EL (cell line): ENCODE results near the gene PMF1.
"Not testable (repeated sequence)": the region's sequence is repeated elsewhere in the genome, so short reads cannot be mapped to it uniquely, and the experiment has no call there.

Experiments used
- DNase-seq: peaks from one replicate; pipeline ENCODE4 v3.0.0-alpha.2; 2016

The PMF1 gene

DNA sequence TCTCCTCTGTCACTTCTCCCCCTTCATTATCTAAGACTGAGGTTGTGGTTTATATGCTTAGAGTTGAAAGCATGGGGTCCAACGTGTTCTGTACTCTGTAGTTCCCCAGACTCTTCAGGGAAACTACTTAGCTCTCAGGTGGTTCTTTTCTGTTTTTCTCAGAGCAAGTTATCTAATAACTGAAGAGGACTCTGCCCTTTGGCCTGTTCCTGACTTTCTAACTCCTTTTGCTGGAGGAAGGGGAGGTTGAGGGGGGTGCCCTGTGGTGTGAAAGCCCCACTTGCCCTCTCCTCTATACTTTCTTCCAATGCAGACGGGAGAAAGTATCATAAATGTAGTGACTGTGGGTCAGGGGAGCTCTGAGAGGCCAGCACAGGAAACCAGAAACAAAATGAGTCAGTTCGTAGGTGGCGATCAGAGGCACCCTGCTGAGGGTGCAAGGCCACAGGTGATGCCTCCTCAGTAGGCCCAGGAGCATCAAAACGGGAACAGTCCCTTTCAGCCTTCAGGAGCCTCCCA lies 13.9 kb upstream of the PMF1 start:
- no peak for DNase-seq

DNA sequence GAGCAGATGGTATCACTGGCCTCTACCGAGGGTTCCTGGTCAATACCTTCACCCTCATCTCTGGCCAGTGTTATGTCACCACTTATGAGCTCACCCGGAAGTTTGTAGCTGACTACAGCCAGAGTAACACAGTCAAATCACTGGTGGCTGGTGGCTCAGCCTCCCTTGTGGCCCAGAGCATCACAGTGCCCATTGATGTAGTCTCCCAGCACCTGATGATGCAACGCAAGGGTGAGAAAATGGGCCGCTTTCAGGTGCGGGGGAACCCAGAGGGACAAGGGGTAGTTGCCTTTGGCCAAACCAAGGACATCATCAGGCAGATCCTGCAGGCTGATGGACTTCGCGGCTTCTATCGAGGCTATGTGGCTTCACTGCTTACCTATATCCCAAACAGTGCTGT lies 12.8 kb upstream of the PMF1 start:
- DNase-seq, result no peak

DNA sequence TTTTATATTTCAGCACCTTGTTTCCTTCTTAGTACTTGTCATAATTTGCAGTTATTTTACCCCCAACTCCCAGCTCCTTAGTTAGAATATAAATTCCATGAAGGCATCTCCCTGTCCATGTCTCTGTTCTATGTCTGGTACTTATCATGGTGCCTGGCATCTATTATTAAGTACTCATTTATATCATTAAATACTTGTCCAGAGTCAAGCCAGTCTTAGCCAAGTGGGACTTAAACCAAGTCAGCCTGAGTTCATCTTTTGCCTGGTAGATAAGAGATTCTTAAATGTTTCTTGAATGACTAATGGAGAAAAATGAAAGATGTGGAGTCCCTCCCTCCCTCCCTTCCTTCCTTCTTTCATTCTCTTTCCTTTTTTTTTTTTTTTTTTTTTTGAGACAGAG lies 9.5 kb upstream of the PMF1 start:
- peak; percentile 72 for DNase-seq

DNA sequence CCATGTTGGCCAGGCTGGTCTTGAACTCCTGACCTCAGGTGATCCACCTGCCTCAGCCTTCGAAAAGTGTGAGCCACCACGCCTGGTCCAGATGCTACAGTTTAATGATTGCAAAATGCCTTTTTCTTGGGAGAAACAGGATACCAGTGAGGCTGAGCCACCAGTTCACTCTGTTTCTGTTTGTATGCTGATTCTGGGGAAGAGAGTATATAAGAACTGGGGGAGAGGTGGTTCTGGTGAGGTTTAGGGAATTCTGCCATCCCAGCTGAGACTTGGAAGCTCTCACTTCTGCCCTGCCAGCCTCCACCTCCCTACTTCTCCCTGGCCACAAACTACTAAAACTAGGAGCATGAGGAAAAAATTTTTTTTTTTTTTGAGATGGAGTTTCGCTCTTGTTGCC lies 8.1 kb upstream of the PMF1 start:
- DNase-seq, result no peak

GRCh38 chr1:156211243-156211642 lies 1.6 kb upstream of the PMF1 start:
- DNase-seq, result no peak

DNA sequence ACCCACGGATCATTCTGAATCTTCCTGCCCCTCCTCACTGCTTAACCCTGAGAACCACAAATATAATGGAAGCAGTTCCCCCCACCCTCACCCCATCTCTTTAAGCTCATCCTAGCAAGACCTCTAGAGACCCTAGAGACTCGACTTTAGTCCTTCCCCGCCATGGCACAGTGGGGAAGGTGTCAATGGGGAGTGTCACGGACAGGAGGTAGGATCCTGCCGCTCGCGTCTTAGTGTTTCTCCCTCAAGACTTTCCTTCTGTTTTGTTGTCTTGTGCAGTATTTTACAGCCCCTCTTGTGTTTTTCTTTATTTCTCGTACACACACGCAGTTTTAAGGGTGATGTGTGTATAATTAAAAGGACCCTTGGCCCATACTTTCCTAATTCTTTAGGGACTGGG lies 677 bp upstream of the PMF1 start:
- DNase-seq, result no peak

DNA sequence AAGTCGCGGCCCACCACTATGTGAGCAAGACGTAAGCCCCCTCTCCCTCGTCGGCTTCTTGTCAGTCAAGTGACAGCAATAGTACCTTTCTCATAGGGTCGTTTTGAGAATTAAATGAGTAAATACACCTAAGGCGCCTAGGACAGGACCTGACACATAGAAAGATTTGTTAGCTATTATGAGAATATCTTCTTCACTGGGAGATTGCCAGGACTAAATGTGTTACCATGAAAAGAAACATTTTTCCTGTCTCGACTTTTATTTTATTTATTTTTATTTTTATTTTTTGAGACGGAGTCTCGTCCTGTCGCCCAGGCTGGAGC lies 798 bp downstream of the PMF1 start:
- no peak for DNase-seq

- peak; percentile 59 for DNase-seq
Observed at GRCh38 chr1:156214024-156214748, 1.4 kb downstream of the PMF1 start.

- not testable (repeated sequence) for DNase-seq
Observed at GRCh38 chr1:156216361-156217086, 3.7 kb downstream of the PMF1 start.

- DNase-seq, result no peak
Observed at GRCh38 chr1:156217871-156218270, 5.1 kb downstream of the PMF1 start.

- no peak for DNase-seq
Observed at GRCh38 chr1:156220226-156220625, 7.4 kb downstream of the PMF1 start.

DNA sequence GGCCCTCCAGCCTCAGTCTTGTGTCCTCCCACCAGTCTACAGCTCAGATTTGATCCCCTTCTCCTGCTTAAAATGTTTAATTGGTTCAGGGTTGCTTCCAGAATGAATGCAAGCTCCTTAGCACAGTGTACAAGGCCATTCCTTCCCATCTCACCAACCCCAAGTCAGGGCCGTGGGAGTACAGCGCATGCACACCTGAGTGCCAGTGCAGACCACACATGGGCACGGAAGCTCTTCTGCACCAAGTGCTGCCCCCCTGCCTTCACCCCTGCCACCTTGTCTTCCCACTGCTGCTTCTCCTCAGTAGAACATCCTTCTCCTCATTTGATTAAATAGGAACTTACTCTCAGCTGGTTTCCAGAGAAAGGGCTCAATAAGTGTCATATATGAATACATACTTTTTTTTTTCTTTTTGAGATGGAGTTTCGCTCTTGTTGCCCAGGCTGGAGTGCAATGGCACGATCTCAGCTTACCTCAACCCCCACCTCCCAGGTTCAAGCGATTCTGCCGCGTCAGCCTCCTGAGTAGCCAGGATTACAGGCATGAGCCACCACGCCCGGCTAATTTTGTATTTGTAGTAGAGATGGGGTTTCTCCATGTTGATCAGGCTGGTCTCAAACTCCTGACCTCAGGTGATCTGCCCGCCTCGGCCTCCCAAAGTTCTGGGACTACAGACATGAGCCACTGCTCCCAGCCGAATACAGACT lies 9.3 kb downstream of the PMF1 start:
- no peak for DNase-seq

DNA sequence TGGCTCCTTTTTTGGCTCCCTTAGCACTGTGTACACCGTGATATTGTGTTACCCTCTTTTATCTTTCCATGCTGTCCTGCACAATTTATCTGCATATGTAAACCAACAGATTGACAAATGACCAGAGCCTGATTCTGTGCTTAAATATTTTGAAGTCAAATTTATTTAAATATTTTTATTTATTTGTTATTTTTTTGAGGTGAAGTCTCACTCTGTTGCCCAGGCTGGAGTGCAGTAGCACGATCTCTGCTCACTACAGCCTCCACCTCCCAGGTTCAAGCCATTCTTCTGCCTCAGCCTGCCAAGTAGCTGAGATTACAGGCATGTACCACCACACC lies 12.8 kb downstream of the PMF1 start:
- DNase-seq, result no peak

GRCh38 chr1:156226116-156226538 lies 13.3 kb downstream of the PMF1 start:
- DNase-seq, result no peak

GRCh38 chr1:156226782-156227181 lies 14.0 kb downstream of the PMF1 start:
- no peak for DNase-seq

DNA sequence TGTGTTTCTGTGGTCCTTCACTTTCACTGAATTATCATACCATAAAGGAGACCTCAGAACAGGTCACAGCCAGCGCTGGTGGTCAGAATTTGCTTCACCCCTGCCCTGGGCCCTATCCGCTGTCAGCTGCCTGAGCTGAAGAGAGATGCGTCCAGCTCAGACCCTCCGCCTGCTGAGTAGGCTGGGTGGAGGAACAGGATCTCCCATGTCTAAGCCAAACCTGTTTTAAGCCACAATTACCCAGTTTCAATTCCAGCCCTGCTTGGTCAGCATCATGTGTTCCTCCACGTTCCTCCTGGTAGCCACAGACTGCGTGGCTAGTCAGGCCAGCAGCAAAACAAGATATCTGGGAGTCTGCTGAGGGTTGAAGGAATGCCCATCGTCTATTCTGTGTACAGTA lies 15.7 kb downstream of the PMF1 start:
- DNase-seq, result no peak

- no peak for DNase-seq
Observed at GRCh38 chr1:156229809-156230472, 17.1 kb downstream of the PMF1 start.

DNA sequence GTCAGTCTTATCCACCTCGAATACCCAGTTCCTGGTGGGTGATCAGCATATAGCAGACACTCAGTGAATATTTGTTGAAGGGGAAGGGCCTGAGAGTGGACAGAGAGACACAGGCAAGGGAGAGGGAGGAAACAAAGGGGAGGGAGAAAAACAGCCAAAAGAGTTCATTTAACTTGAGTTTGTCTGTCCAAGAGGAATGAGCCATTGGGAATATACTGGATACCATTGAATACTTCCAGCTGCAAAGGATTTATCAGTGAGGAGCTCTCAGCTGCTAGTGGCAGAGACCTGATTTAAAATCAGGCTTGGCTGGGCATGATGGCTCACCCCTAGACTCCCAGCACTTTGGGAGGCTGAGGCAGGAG lies 17.6 kb downstream of the PMF1 start:
- DNase-seq, result no peak

- DNase-seq, result no peak
Observed at GRCh38 chr1:156232201-156232894, 19.5 kb downstream of the PMF1 start.

- DNase-seq, result peak; percentile 87
Observed at GRCh38 chr1:156233426-156234127, 20.8 kb downstream of the PMF1 start.

DNA sequence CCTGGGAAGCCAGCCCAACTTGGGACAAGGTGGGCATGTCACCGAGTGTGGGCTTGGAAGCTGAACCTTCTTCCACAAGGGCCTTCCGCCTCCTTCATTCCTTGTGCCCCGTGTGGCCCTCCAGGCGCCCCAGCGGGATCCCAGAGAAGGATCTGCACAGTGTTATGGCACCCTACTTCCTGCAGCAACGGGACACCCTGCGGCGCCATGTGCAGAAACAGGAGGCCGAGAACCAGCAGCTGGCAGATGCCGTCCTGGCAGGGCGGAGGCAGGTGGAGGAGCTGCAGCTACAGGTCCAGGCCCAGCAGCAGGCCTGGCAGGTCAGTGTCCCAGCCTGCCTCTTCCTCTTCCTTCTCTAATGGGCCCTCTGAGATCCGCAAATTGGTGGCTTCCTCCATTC lies 23.4 kb downstream of the PMF1 start:
- DNase-seq, result no peak

DNA sequence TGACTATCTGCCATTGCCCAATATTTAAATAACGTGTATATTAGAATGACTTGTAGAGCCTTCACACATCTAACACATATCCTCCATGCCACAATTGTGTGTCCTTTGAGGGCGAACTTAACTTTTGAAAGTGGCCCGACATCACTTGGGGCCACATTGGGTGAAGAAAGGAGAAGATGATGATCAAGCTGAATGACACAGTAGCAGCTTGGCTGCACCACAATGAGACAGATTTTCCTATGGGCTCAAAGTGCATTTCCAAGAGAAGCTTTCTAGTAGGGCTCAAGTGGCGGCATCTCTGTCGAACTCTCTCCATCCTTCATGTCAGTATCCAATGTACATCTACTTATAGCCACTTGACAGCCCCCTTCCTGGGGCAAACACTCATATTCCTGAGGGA lies 25.4 kb downstream of the PMF1 start:
- no peak for DNase-seq
